GM10248 (cell line): ENCODE measurements around the gene HGF.

ENCODE experiments used
- CTCF ChIA-PET: fragments of 300-600 bp; sonication (Branson Sonifier 250); formaldehyde crosslinking; extraction: SDS; loops from one replicate; lab custom pipeline; 2021; ENCODE audit warnings: antibody characterized with exemption; lab: Yijun Ruan, JAX
- POLR2A ChIA-PET: fragments of 350-650 bp; sonication (Branson Sonifier 250); formaldehyde crosslinking; extraction: SDS; loops from one replicate; lab custom pipeline; 2020; ENCODE audit warnings: antibody characterized with exemption; lab: Yijun Ruan, JAX
- DNase-seq: peaks from one replicate; pipeline ENCODE4 v3.0.0; 2012; ENCODE audit errors: extremely low spot score
- CTCF ChIP-seq: IDR thresholded peaks from 2 replicates; pipeline ENCODE4 v1.5.1; 2012; ENCODE audit warnings: mild to moderate bottlenecking, low read depth; ENCODE audit errors: extremely low read depth, missing control alignments, control extremely low read depth

The HGF gene

DNA sequence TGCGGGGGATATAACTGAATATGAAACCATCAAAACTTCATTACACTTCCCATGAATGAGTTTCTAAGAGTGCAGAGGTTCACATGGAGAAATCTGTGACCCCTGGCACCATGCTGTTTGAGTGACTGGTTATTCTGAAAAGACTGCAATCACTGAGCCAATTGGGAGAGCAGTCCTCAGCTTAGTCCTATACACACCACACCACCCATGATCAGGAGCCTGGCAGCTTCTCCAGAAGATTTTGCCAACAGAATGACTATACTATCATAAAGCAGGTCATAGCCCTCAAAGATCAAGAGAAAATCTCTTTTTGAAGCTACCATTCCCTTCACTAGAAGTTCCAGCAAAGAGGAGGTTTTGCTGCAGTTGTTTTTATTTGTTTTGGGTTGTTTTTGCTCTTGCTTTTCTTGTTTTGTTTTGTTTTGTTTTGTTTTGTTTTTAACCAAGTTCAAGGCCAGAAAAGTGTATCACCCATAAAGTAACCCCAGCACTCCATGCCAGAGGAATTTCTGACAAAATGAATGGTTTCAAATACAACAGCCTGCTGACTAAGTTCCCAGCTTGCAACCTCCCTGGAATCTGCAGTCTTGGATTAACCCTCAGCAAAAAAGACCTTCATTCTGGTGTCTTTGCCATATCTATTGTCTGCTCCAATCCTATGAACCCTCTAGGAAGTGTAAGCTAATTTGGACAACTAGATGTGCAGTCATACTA is 19.7 kb upstream of the HGF start:
- no peak for DNase-seq
- CTCF ChIA-PET = interaction anchor here (0.7 to 0.9 kb wide), 4 partner anchors 12 to 60 kb away, joined by 3 to 4 read pairs (median 3); no protein-coding TSS in a partner anchor

DNA sequence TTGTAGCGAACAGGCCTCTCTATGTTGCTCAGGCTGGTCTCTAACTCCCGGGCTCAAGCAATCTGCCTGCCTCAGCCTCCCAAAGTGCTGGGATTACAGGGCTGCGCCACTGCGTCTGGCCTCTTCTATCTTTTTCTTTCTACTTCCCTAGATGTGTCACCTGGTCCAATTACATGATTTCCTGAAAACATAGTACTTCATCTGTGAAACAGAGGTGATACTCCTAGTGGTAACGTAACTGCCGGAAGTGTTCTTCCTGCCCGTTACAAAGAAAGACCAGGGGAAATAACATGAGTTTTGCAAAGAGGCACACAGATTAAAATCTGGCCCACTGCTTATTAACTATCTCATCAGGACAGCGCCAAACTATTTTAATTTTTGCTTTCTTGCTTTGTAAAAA is 18.4 kb upstream of the HGF start:
- DNase-seq = no peak
- ChIA-PET CTCF (no interaction called here), POLR2A (no interaction called here)
- TF ChIP-seq CTCF = no peak

More for the DNA sequence above, 19.7 kb upstream of the HGF start:
- no peak for TF ChIP-seq CTCF
- POLR2A ChIA-PET = no interaction called here

DNA sequence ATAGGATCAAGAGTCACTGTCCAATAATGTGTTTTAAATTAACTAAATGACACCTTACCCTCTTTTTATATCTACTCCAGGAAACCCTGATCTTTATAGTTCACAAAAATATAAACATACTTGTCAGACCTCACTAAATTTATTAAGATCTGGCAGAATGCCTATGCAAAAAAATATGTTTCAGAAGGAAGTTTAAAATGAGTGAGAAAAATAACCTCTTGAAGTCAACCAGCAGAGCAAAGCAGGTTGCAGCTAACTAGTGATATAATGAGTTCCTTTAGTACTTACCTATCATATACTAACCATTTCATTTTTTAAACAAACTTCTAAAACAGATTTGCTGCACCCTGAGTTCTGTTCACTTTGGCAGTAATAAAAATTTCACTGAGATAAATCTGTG is 14.0 kb upstream of the HGF start:
- CTCF ChIA-PET = no interaction called here
- no peak for DNase-seq
- POLR2A ChIA-PET = no interaction called here
- TF ChIP-seq CTCF = no peak

DNA sequence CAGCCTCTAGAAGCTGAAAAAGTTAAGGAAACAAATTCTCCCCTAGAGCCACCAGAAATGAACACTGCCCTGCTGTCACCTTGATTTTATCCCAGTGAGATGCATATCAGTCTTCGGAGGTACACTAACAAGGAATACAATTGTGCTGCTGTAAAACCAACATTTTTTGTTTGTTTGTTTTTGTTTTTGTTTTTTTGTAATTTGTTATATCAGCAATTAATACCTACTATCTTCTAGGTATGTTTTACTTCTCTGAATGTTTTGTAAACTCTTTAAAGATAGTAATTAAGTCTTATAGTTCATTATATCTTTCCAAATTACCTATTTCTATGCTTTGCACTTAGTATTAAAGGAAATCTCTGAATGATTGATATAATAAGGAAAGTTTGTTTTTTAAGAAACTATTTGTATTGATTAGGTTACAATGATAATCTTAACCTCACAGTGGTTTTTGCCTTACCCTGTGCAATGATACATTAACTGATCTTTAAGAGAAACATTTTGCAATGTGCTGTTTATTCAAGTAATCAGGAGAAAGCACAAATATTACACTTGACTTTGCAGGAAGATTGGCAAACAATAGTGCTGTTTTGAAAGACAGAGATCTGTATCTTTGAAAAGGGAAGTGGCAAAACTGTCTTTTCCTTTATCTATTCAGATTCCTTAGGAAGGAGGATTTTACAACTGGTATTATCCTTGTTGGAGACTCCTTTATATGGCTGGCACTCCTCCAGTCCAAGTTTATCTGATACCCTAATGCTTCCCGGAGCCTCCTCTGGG is 11.3 kb upstream of the HGF start:
- ChIA-PET POLR2A (no interaction called here), CTCF (no interaction called here)
- no peak for DNase-seq
- no peak for TF ChIP-seq CTCF

DNA sequence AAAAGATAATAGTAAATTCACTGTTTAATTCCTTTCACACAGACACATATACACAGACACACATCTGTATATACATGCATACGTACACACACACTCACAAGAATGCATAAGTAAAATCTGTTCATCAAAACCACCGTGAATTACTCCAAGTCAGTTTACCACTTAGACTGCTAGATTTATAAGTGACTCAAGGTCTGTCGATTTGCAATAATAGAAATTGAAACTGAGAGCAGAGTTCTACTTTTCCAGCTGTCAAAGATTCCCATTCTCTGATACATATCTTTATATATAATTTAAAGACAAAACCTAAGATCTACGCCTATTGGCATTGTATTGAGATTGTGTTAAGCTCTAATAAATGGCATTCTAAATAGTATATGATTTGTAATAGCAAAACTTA is 9.9 kb upstream of the HGF start:
- POLR2A ChIA-PET = no interaction called here
- CTCF ChIA-PET = no interaction called here
- no peak for TF ChIP-seq CTCF
- DNase-seq = no peak

GRCh38 chr7:81777697-81778096 is 7.8 kb upstream of the HGF start:
- DNase-seq = no peak
- CTCF ChIA-PET = interaction anchor here (0.8 to 1.5 kb wide), 3 partner anchors 11 to 90 kb away, joined by 3 to 4 read pairs (median 3); no protein-coding TSS in a partner anchor
- no peak for TF ChIP-seq CTCF
- POLR2A ChIA-PET = no interaction called here
